Liver (tissue), 9 donors: ENCODE measurements around the gene SYT17. TPM values are rescaled to one million over a fixed set of nuclear protein-coding genes. Genes with fewer than 3 reads are reported as not detected.

Experiments used
- DNase-seq: peaks from one replicate; pipeline ENCODE4 v3.0.0-alpha.2; 2017; ENCODE audit warnings: low spot score
- H3K27ac ChIP-seq, 2 donors: one replicate each; pipeline ENCODE4 v1.7.0; 2013; ENCODE audit warnings: inconsistent platforms in 2 of 2, low read length in 2 of 2, control low read depth in 1 of 2, low read depth in 1 of 2, mild to moderate bottlenecking in 1 of 2
- H3K27me3 ChIP-seq, 4 donors: one replicate each; pipeline versions ENCODE4 v1.6.1 to v1.7.0; 2013; ENCODE audit warnings: low read length in 3 of 4, inconsistent platforms in 1 of 4, mild to moderate bottlenecking in 1 of 4, moderate library complexity in 1 of 4; ENCODE audit not compliant: control insufficient read depth in 4 of 4, insufficient read depth in 4 of 4
- H3K36me3 ChIP-seq, 4 donors: one replicate each; pipeline versions ENCODE4 v1.6.1 to v1.7.0; 2013; ENCODE audit warnings: low read length in 3 of 4, mild to moderate bottlenecking in 3 of 4, low read depth in 1 of 4, moderate library complexity in 1 of 4; ENCODE audit not compliant: control insufficient read depth in 4 of 4, insufficient read depth in 3 of 4
- H3K4me1 ChIP-seq, 4 donors: one replicate each; pipeline versions ENCODE4 v1.6.1 to v1.7.0; 2013; ENCODE audit warnings: low read length in 3 of 4, mild to moderate bottlenecking in 3 of 4, moderate library complexity in 1 of 4; ENCODE audit not compliant: control insufficient read depth in 4 of 4, insufficient read depth in 4 of 4
- H3K4me3 ChIP-seq, 3 donors: one replicate each; pipeline versions ENCODE4 v1.6.1 to v1.7.0; 2013; ENCODE audit warnings: low read length in 3 of 3, control low read depth in 1 of 3, low read depth in 1 of 3, mild to moderate bottlenecking in 1 of 3
- H3K9ac ChIP-seq, 2 donors: one replicate each; pipeline ENCODE4 v1.7.0; 2013; ENCODE audit warnings: low read length in 2 of 2, mild to moderate bottlenecking in 2 of 2, moderate library complexity in 2 of 2, control low read depth in 1 of 2, low read depth in 1 of 2
- H3K9me3 ChIP-seq, 4 donors: one replicate each; pipeline versions ENCODE4 v1.6.1 to v1.7.0; 2013; ENCODE audit warnings: low read length in 3 of 4; ENCODE audit not compliant: control insufficient read depth in 4 of 4
- ATF3 ChIP-seq: IDR thresholded peaks from 2 replicates; pipeline ENCODE4 v1.6.1; 2016; ENCODE audit warnings: antibody characterized with exemption
- CTCF ChIP-seq: fragments of 150-350 bp; IDR thresholded peaks from 2 replicates; pipeline ENCODE4 v1.5.1; 2017; ENCODE audit warnings: improper control_type of control experiment, low read depth, low read length; ENCODE audit not compliant: missing input control
- EGR1 ChIP-seq, 2 donors: IDR thresholded peaks; 2 replicates each; pipeline ENCODE4 v1.6.1; 2016 to 2018; ENCODE audit warnings: antibody characterized with exemption in 2 of 2, low read depth in 2 of 2
- FOXA2 ChIP-seq: IDR thresholded peaks from 2 replicates; pipeline ENCODE4 v1.6.1; 2016; ENCODE audit warnings: antibody characterized with exemption
- GABPA ChIP-seq, 2 donors: IDR thresholded peaks in 1 of 2; conservative IDR thresholded peaks in 1 of 2; 2 replicates each; pipeline ENCODE4 v1.6.1; 2016; ENCODE audit warnings: antibody characterized with exemption in 2 of 2, mild to moderate bottlenecking in 1 of 2, moderate library complexity in 1 of 2
- HNF4A ChIP-seq, 2 donors: conservative IDR thresholded peaks; 2 replicates each; pipeline ENCODE4 v1.6.1; 2016; ENCODE audit warnings: antibody characterized with exemption in 2 of 2, mild to moderate bottlenecking in 2 of 2
- REST ChIP-seq: IDR thresholded peaks from 2 replicates; pipeline ENCODE4 v1.6.1; 2016; ENCODE audit warnings: antibody characterized with exemption, mild to moderate bottlenecking
- RXRA ChIP-seq, 2 donors: IDR thresholded peaks; 2 replicates each; pipeline ENCODE4 v1.6.1; 2017 to 2018; ENCODE audit warnings: antibody characterized with exemption in 2 of 2, mild to moderate bottlenecking in 1 of 2
- SP1 ChIP-seq: IDR thresholded peaks from 2 replicates; pipeline ENCODE4 v1.6.1; 2018; ENCODE audit warnings: antibody characterized with exemption, mild to moderate bottlenecking
- TAF1 ChIP-seq: conservative IDR thresholded peaks from 2 replicates; pipeline ENCODE4 v1.6.1; 2016; ENCODE audit warnings: antibody characterized with exemption, mild to moderate bottlenecking
- YY1 ChIP-seq: IDR thresholded peaks from 2 replicates; pipeline ENCODE4 v1.6.1; 2016; ENCODE audit warnings: antibody characterized with exemption, mild to moderate bottlenecking
- WGBS: extraction: QIAGEN DNeasy Blood & Tissue Kit; methylation state at CpG from one replicate; pipeline ENCODE4 v1.1.7; 2013; 5-methylcytosine and 5-hydroxymethylcytosine counted together
- polyA plus RNA-seq, 2 donors: library from polyadenylated mRNA; stranded (reverse) in 1 of 2; unstranded in 1 of 2; fragments of 200-250 nt in 1 of 2; fragments of >200 nt in 1 of 2; fragmentation: Nextera tagmentation in 1 of 2; extraction: Ambion mirVana in 1 of 2; gene quantifications; one replicate each; pipeline versions ENCODE4 v1.2.1 to v1.2.3, GENCODE V29; 2013 to 2015
- total RNA-seq, 2 donors: library from RNA; depleted of rRNA; stranded (reverse); fragments of >200 nt; gene quantifications; one replicate each; pipeline ENCODE4 v1.2.3, GENCODE V29; 2014
- TF ChIP-seq, protein P1 (sequence below): IDR thresholded peaks from 2 replicates; pipeline ENCODE4 v1.6.1; 2016; ENCODE audit warnings: antibody characterized with exemption
- donor health status: healthy.
- donor health status: healthy.
- donor health status: healthy.
- donor health status: healthy.
- donor health status: healthy.

SYT17 gene
- total and polyA plus RNA-seq, 4 donors = 2.5 to 7.7 (median 5.5) TPM

GRCh38 chr16:19278403-19278802 lies 110.4 kb downstream of the SYT17 start:
- Histone ChIP-seq H3K36me3 (no peaks in the 10 kb centered on the region), H3K27ac (no peak overlapping the region), H3K9me3 (no peaks in the 10 kb centered on the region), H3K9ac (no peak overlapping the region), H3K4me3 (no peak overlapping the region), H3K27me3 (no peaks in the 10 kb centered on the region), H3K4me1 (peaks cover 0 to 3% (median 0%) of the 10 kb centered on the region in 4 donors)
- TF ChIP-seq YY1 = no peak
- no peak for TF ChIP-seq EGR1 (IDR thresholded peaks at IDR 0.05; ENCODE audit: low read depth in 2 of 2)
- TF ChIP-seq SP1 = no peak
- TF ChIP-seq ATF3 = no peak
- DNase-seq = no peak
- WGBS = 93% methylated on average over 2 of the region's 2 CpGs

DNA sequence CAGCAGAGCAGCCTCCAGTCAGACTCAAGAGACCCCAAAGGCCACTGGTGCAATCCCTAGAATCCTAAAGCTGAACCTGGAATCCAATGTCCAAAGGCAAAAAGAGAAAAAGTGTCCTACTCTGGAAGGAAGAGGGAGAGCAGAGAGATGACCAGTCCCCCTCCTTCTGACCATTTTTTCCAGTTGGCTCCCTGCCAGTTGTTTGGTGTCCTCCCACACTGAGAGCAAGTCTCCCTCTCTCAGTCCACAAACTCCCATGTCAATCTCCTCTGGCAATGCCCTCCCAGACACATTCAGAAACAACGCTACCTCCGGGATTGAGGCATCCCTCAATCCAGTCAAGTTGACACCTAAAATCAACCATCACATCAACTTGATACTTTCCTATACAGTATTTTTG lies 113.2 kb downstream of the SYT17 start:
- Histone ChIP-seq H3K27me3 (no peaks in the 10 kb centered on the region), H3K9me3 (no peaks in the 10 kb centered on the region), H3K4me1 (peaks cover 0 to 3% (median 0%) of the 10 kb centered on the region in 4 donors), H3K27ac (no peak overlapping the region), H3K4me3 (no peak overlapping the region), H3K9ac (no peak overlapping the region), H3K36me3 (no peaks in the 10 kb centered on the region)
- TF ChIP-seq TAF1 = no peak
- no peak for TF ChIP-seq GABPA (IDR thresholded peaks at IDR 0.05 in 1 of 2, conservative IDR thresholded peaks at IDR 0.05 in 1 of 2)
- TF ChIP-seq HNF4A (conservative IDR thresholded peaks at IDR 0.05) = no peak
- no peak for TF ChIP-seq RXRA (IDR thresholded peaks at IDR 0.05)
- TF ChIP-seq, protein P1, sequence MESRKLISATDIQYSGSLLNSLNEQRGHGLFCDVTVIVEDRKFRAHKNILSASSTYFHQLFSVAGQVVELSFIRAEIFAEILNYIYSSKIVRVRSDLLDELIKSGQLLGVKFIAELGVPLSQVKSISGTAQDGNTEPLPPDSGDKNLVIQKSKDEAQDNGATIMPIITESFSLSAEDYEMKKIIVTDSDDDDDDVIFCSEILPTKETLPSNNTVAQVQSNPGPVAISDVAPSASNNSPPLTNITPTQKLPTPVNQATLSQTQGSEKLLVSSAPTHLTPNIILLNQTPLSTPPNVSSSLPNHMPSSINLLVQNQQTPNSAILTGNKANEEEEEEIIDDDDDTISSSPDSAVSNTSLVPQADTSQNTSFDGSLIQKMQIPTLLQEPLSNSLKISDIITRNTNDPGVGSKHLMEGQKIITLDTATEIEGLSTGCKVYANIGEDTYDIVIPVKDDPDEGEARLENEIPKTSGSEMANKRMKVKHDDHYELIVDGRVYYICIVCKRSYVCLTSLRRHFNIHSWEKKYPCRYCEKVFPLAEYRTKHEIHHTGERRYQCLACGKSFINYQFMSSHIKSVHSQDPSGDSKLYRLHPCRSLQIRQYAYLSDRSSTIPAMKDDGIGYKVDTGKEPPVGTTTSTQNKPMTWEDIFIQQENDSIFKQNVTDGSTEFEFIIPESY = no peak
- TF ChIP-seq FOXA2 = no peak
- no peak for TF ChIP-seq REST
- no peak for TF ChIP-seq CTCF
- no peak for DNase-seq
- 72% methylated on average over 2 of the region's 2 CpGs for WGBS
